Endodermal cell (in vitro differentiated cells): Measurements from ENCODE around the gene PMEPA1. TPM values are rescaled to one million over a fixed set of nuclear protein-coding genes. Genes with fewer than 3 reads are reported as not detected.

Experiments used
- DNase-seq: peaks from one replicate; pipeline ENCODE4 v3.0.0-alpha.2; 2017
- H3K27ac ChIP-seq: 2 replicates; pipeline ENCODE4 v1.5.1; 2013; ENCODE audit warnings: mild to moderate bottlenecking, low read depth, low read length, moderate library complexity
- H3K27me3 ChIP-seq: 2 replicates; pipeline ENCODE4 v1.6.1; 2013; ENCODE audit warnings: mild to moderate bottlenecking, low read length, moderate library complexity; ENCODE audit not compliant: insufficient read depth, control insufficient read depth, poor library complexity, severe bottlenecking
- H3K36me3 ChIP-seq: 2 replicates; pipeline ENCODE4 v1.7.0; 2013; ENCODE audit warnings: mild to moderate bottlenecking, low read length, moderate library complexity; ENCODE audit not compliant: control insufficient read depth, insufficient read depth
- H3K4me1 ChIP-seq: one replicate; pipeline ENCODE4 v1.7.0; 2013; ENCODE audit warnings: low read length; ENCODE audit not compliant: control insufficient read depth, insufficient read depth
- H3K4me3 ChIP-seq: 2 replicates; pipeline ENCODE4 v1.5.1; 2013; ENCODE audit warnings: mild to moderate bottlenecking, low read length, moderate library complexity
- H3K9ac ChIP-seq: 2 replicates; pipeline ENCODE4 v1.6.1; 2013; ENCODE audit warnings: mild to moderate bottlenecking, low read length, moderate library complexity; ENCODE audit not compliant: poor library complexity, severe bottlenecking; ENCODE audit errors: extremely low read depth
- H3K9me3 ChIP-seq: 2 replicates; pipeline ENCODE4 v1.6.1; 2013; ENCODE audit warnings: mild to moderate bottlenecking, low read length, moderate library complexity; ENCODE audit not compliant: control insufficient read depth
- H3K27ac Mint-ChIP-seq: 2 replicates; pipeline ENCODE4 v1.8.0; 2020; ENCODE audit warnings: mixed read lengths
- H3K27me3 Mint-ChIP-seq: 2 replicates; pipeline ENCODE4 v1.8.0; 2021; ENCODE audit warnings: mild to moderate bottlenecking, mixed read lengths; ENCODE audit not compliant: insufficient read depth
- H3K36me3 Mint-ChIP-seq: 2 replicates; pipeline ENCODE4 v1.8.0; 2020; ENCODE audit warnings: low read depth, mixed read lengths
- H3K4me1 Mint-ChIP-seq: 2 replicates; pipeline ENCODE4 v1.8.0; 2020; ENCODE audit warnings: mixed read lengths
- H3K4me3 Mint-ChIP-seq: 2 replicates; pipeline ENCODE4 v1.8.0; 2020; ENCODE audit warnings: mild to moderate bottlenecking, moderate library complexity, mixed read lengths
- H3K9me3 Mint-ChIP-seq: 2 replicates; pipeline ENCODE4 v1.8.0; 2020; ENCODE audit warnings: mild to moderate bottlenecking, mixed read lengths
- CTCF ChIP-seq: fragments of 200-600 bp; sonication (generic); conservative IDR thresholded peaks from 2 replicates; pipeline ENCODE4 v1.5.0; 2021; ENCODE audit warnings: antibody characterized with exemption, mild to moderate bottlenecking
- WGBS, 2 experiments: methylation state at CpG; one replicate each; pipeline versions ENCODE4 v1.1.5 to v1.1.7; 2013; ENCODE audit warnings: missing lambda C conversion rate in 2 of 2, mixed read lengths in 1 of 2; ENCODE audit not compliant: insufficient coverage in 1 of 2, insufficient read length in 1 of 2; 5-methylcytosine and 5-hydroxymethylcytosine counted together
- total RNA-seq, 2 donors: library from RNA; stranded (reverse); fragmentation: NEBNext Ultra II Directional in 1 of 2; extraction: Animal tissue kit (Norgen Biotek cat#: 25700) in 1 of 2; gene quantifications; 2 replicates in 1 of 2; 3 replicates in 1 of 2; pipeline ENCODE4 v1.2.1, GENCODE V29; 2021

PMEPA1 gene
- total RNA-seq, 2 donors from 2014 or later = 18.8 to 37.4 TPM

GRCh38 chr20:57661746-57662455, 47.9 kb downstream of the PMEPA1 start:
- H3K27ac ChIP-seq = peak overlapping the region; percentile 60
- no peak for TF ChIP-seq CTCF
- H3K9ac ChIP-seq = no peak overlapping the region
- 92% methylated on average over 17 to 26 of the region's 26 CpGs for WGBS, 2 experiments
- peaks cover 7% of the 10 kb centered on the region for H3K4me1 Mint-ChIP-seq
- H3K4me3 Mint-ChIP-seq = no peak overlapping the region
- peaks cover 47% of the 10 kb centered on the region for H3K36me3 ChIP-seq
- peak; percentile 38 for DNase-seq
- no peak overlapping the region for H3K4me3 ChIP-seq
- H3K4me1 ChIP-seq = no peaks in the 10 kb centered on the region
- H3K27me3 Mint-ChIP-seq = no peaks in the 10 kb centered on the region
- no peaks in the 10 kb centered on the region for H3K9me3 Mint-ChIP-seq
- H3K27me3 ChIP-seq = no peaks in the 10 kb centered on the region
- peaks cover 30% of the 10 kb centered on the region for H3K36me3 Mint-ChIP-seq
- H3K9me3 ChIP-seq = no peaks in the 10 kb centered on the region
- H3K27ac Mint-ChIP-seq = peak overlapping the region; percentile 81

- Mint-ChIP-seq H3K36me3 (peaks cover 31% of the 10 kb centered on the region), H3K4me3 (no peak overlapping the region), H3K4me1 (no peaks in the 10 kb centered on the region), H3K9me3 (no peaks in the 10 kb centered on the region), H3K27ac (peak overlapping the region; percentile 81), H3K27me3 (no peaks in the 10 kb centered on the region)
- TF ChIP-seq CTCF = no peak
- peaks cover 47% of the 10 kb centered on the region for H3K36me3 ChIP-seq
- no peak overlapping the region for H3K9ac ChIP-seq
- no peak overlapping the region for H3K27ac ChIP-seq
- 95 to 98% methylated on average over 8 to 31 of the region's 31 CpGs for WGBS, 2 experiments
- H3K4me3 ChIP-seq = no peak overlapping the region
- peak; percentile 37 for DNase-seq
- H3K9me3 ChIP-seq = no peaks in the 10 kb centered on the region
- no peaks in the 10 kb centered on the region for H3K27me3 ChIP-seq
- H3K4me1 ChIP-seq = no peaks in the 10 kb centered on the region
Observed at GRCh38 chr20:57660922-57661745, 48.7 kb downstream of the PMEPA1 start.

DNA sequence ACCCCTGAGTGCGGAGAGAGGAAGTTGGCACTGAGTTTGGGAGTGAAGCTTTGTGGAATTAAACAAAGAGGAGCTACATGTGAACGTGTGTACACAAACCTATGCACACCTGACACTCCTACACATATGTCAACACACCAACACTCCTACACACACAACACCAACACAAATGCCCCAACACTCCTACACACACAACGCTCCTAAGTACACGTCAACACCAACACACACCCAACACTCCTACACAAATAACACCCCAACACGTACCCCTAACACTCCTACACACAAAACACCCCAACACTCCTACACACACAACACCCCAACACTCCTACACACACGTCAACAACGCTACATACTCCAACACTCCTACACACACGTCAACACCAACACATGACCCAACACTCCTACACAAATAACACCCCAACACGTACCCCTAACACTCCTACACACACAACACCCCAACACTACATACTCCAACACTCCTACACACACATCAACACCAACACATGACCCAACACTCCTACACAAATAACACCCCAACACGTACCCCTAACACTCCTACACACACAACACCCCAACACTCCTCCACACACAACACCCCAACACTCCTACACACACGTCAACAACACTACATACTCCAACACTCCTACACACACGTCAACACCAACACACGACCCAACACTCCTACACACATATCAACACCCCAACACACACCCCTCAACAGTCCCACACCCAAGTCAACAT, 49.5 kb downstream of the PMEPA1 start:
- no peak overlapping the region for H3K4me3 ChIP-seq
- TF ChIP-seq CTCF = no peak
- 91 to 92% methylated on average over 5 to 13 of the region's 13 CpGs for WGBS, 2 experiments
- H3K27me3 ChIP-seq = no peaks in the 10 kb centered on the region
- Mint-ChIP-seq H3K27me3 (no peaks in the 10 kb centered on the region), H3K36me3 (peaks cover 25% of the 10 kb centered on the region), H3K4me1 (peaks cover under 1% of the 10 kb centered on the region), H3K4me3 (no peak overlapping the region), H3K27ac (peak overlapping the region; percentile 82), H3K9me3 (no peaks in the 10 kb centered on the region)
- no peaks in the 10 kb centered on the region for H3K4me1 ChIP-seq
- no peak overlapping the region for H3K9ac ChIP-seq
- H3K9me3 ChIP-seq = no peaks in the 10 kb centered on the region
- peak overlapping the region; percentile 66 for H3K27ac ChIP-seq
- DNase-seq = no peak
- H3K36me3 ChIP-seq = peaks cover 48% of the 10 kb centered on the region
